Ishikawa (cell line): ENCODE measurements around the gene CARMIL1.

Experiments used
- CEBPB ChIP-seq: IDR thresholded peaks from 2 replicates; pipeline ENCODE4 v1.6.1; 2012
- CREB1 ChIP-seq: IDR thresholded peaks from 2 replicates; pipeline ENCODE4 v1.6.1; 2012; ENCODE audit warnings: low read depth
- EGR1 ChIP-seq: IDR thresholded peaks from 2 replicates; pipeline ENCODE4 v1.6.1; 2012
- EP300 ChIP-seq: IDR thresholded peaks from 2 replicates; pipeline ENCODE4 v1.6.1; 2012; ENCODE audit warnings: borderline replicate concordance
- FOXM1 ChIP-seq: IDR thresholded peaks from 2 replicates; pipeline ENCODE4 v1.6.1; 2012; ENCODE audit warnings: low read depth, borderline replicate concordance
- NFIC ChIP-seq: IDR thresholded peaks from 2 replicates; pipeline ENCODE4 v1.6.1; 2012
- RAD21 ChIP-seq: IDR thresholded peaks from 2 replicates; pipeline ENCODE4 v1.6.1; 2012; ENCODE audit warnings: low read depth
- TAF1 ChIP-seq: IDR thresholded peaks from 2 replicates; pipeline ENCODE4 v1.6.1; 2012; ENCODE audit warnings: low read depth, mild to moderate bottlenecking
- TCF12 ChIP-seq: IDR thresholded peaks from 2 replicates; pipeline ENCODE4 v1.6.1; 2012; ENCODE audit warnings: low read depth
- TEAD4 ChIP-seq: IDR thresholded peaks from 2 replicates; pipeline ENCODE4 v1.6.1; 2012
- YY1 ChIP-seq: IDR thresholded peaks from 2 replicates; pipeline ENCODE4 v1.6.1; 2012; ENCODE audit warnings: low read depth
- ZBTB7A ChIP-seq: IDR thresholded peaks from 2 replicates; pipeline ENCODE4 v1.6.1; 2012; ENCODE audit warnings: low read depth
- TF ChIP-seq, protein P1 (sequence below): IDR thresholded peaks from 2 replicates; pipeline ENCODE4 v1.6.1; 2012
- TF ChIP-seq, protein P2 (sequence below): IDR thresholded peaks from 2 replicates; pipeline ENCODE4 v1.6.1; 2012; ENCODE audit warnings: low read depth, mild to moderate bottlenecking
- TF ChIP-seq, protein P3 (sequence below): IDR thresholded peaks from 2 replicates; pipeline ENCODE4 v1.6.1; 2012

The CARMIL1 gene

DNA sequence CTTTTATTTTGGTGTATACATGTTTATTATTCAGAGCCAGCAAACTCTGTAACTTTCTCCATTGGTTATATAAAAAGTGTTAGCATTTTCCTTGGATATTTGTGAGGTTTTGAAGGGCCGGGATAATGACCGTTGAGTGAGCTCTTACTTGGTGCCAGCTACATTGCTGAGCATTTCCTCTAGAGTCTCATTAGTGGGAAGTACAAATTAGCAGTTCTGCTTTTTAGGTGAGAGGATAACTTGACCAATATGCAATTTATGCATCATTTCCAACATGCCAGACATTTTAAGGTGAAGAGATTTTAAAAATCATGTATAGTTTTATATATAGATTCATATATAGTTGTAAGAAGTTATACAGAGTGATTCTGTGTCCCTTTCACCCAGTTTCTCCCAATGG is 84.3 kb downstream of the CARMIL1 start:
- TF ChIP-seq EP300 = no peak
- TF ChIP-seq RAD21 = no peak
- TF ChIP-seq, protein P1, sequence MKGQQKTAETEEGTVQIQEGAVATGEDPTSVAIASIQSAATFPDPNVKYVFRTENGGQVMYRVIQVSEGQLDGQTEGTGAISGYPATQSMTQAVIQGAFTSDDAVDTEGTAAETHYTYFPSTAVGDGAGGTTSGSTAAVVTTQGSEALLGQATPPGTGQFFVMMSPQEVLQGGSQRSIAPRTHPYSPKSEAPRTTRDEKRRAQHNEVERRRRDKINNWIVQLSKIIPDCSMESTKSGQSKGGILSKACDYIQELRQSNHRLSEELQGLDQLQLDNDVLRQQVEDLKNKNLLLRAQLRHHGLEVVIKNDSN = no peak
- TF ChIP-seq CREB1 = no peak
- no peak for TF ChIP-seq TCF12

- TF ChIP-seq, protein P1 = no peak
- TF ChIP-seq EGR1 (no peak), RAD21 (no peak), ZBTB7A (no peak), YY1 (no peak), TAF1 (no peak), TEAD4 (no peak), TCF12 (no peak), CREB1 (no peak), CEBPB (no peak), NFIC (no peak), FOXM1 (no peak)
- TF ChIP-seq, protein P2, sequence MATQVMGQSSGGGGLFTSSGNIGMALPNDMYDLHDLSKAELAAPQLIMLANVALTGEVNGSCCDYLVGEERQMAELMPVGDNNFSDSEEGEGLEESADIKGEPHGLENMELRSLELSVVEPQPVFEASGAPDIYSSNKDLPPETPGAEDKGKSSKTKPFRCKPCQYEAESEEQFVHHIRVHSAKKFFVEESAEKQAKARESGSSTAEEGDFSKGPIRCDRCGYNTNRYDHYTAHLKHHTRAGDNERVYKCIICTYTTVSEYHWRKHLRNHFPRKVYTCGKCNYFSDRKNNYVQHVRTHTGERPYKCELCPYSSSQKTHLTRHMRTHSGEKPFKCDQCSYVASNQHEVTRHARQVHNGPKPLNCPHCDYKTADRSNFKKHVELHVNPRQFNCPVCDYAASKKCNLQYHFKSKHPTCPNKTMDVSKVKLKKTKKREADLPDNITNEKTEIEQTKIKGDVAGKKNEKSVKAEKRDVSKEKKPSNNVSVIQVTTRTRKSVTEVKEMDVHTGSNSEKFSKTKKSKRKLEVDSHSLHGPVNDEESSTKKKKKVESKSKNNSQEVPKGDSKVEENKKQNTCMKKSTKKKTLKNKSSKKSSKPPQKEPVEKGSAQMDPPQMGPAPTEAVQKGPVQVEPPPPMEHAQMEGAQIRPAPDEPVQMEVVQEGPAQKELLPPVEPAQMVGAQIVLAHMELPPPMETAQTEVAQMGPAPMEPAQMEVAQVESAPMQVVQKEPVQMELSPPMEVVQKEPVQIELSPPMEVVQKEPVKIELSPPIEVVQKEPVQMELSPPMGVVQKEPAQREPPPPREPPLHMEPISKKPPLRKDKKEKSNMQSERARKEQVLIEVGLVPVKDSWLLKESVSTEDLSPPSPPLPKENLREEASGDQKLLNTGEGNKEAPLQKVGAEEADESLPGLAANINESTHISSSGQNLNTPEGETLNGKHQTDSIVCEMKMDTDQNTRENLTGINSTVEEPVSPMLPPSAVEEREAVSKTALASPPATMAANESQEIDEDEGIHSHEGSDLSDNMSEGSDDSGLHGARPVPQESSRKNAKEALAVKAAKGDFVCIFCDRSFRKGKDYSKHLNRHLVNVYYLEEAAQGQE = no peak
- TF ChIP-seq, protein P3, sequence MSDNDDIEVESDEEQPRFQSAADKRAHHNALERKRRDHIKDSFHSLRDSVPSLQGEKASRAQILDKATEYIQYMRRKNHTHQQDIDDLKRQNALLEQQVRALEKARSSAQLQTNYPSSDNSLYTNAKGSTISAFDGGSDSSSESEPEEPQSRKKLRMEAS = no peak
These were observed 86.0 kb downstream of the CARMIL1 start for GRCh38 chr6:25365154-25365553.

GRCh38 chr6:25366903-25367545 is 87.8 kb downstream of the CARMIL1 start:
- TF ChIP-seq EGR1 = no peak
- TF ChIP-seq TEAD4 = no peak
- TF ChIP-seq, protein P2 = no peak
- no peak for TF ChIP-seq EP300
- TF ChIP-seq TCF12 = no peak
- no peak for TF ChIP-seq ZBTB7A
- TF ChIP-seq, protein P1 = no peak
- no peak for TF ChIP-seq YY1
- no peak for TF ChIP-seq CREB1

DNA sequence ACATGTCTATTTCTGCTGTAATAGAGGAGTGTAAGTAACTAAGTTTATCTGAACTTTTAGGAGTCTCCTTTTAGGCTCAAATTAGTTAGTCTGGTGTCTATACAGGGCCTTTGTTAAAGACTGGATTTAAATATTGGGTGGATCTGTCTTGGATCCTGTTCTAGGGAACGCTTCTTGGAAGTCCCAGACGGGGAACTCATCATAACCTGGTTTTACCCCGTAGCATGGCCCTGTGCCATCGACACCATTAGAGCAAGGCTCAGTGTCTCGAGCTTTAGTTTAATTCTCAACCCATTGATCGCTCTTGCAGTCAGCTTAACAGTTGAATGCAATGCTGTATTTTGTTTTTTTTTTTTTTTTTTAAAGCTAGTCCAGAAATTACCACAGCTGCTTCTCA is 89.9 kb downstream of the CARMIL1 start:
- no peak for TF ChIP-seq RAD21
- TF ChIP-seq CREB1 = no peak
- TF ChIP-seq, protein P3 = no peak
- no peak for TF ChIP-seq EP300
- no peak for TF ChIP-seq NFIC
- TF ChIP-seq YY1 = no peak
- TF ChIP-seq TCF12 = no peak
- TF ChIP-seq ZBTB7A = no peak
- no peak for TF ChIP-seq CEBPB
- TF ChIP-seq TEAD4 = no peak
- no peak for TF ChIP-seq TAF1
- TF ChIP-seq, protein P1 = no peak
- no peak for TF ChIP-seq EGR1
- TF ChIP-seq, protein P2 = no peak
- TF ChIP-seq FOXM1 = no peak
